SU-DHL-6 (cell line): ENCODE measurements around the gene CNTN4.

Source experiments
- H2AFZ ChIP-seq: fragments of 200-600 bp; sonication (generic); 2 replicates; pipeline ENCODE4 v1.6.1; 2014; ENCODE audit warnings: low read depth, mild to moderate bottlenecking, moderate library complexity, mixed read lengths, antibody characterized with exemption, low read length; ENCODE audit not compliant: severe bottlenecking
- H3F3A ChIP-seq: fragments of 200-600 bp; shearing (Covaris generic); 2 replicates; pipeline ENCODE4 v1.6.0; 2016; ENCODE audit warnings: antibody characterized with exemption, mild to moderate bottlenecking; ENCODE audit not compliant: insufficient read depth
- H3K27ac ChIP-seq: fragments of 200-600 bp; sonication (generic); 2 replicates; pipeline ENCODE4 v1.5.1; 2016; ENCODE audit warnings: low read depth, mild to moderate bottlenecking, low read length, moderate library complexity, mixed read lengths
- H3K27me3 ChIP-seq: fragments of 200-600 bp; sonication (generic), shearing (Covaris generic); 2 replicates; pipeline ENCODE4 v1.6.0; 2014; ENCODE audit warnings: mild to moderate bottlenecking, low read length
- H3K36me3 ChIP-seq: fragments of 200-600 bp; sonication (generic); 2 replicates; pipeline ENCODE4 v1.6.1; 2014; ENCODE audit warnings: mild to moderate bottlenecking, low read length, mixed read lengths
- H3K4me2 ChIP-seq: fragments of 300-600, 200-600 bp; shearing (Covaris generic), sonication (generic); 2 replicates; pipeline ENCODE4 v1.6.0; 2014; ENCODE audit warnings: low read length, low read depth, mild to moderate bottlenecking; ENCODE audit not compliant: poor library complexity, severe bottlenecking
- H3K4me3 ChIP-seq: fragments of 200-600 bp; sonication (generic); 2 replicates; pipeline ENCODE4 v1.5.1; 2014; ENCODE audit warnings: antibody characterized with exemption, low read length, mild to moderate bottlenecking, mixed read lengths; ENCODE audit not compliant: insufficient read depth, poor library complexity, severe bottlenecking
- H3K79me2 ChIP-seq: fragments of 200-600 bp; sonication (generic); 2 replicates; pipeline ENCODE4 v1.6.1; 2014; ENCODE audit warnings: mild to moderate bottlenecking, low read length, moderate library complexity; ENCODE audit not compliant: insufficient read depth
- H3K9ac ChIP-seq: fragments of 200-600 bp; sonication (generic); 2 replicates; pipeline ENCODE4 v1.7.0; 2014; ENCODE audit warnings: mild to moderate bottlenecking, low read length
- H3K9me2 ChIP-seq: fragments of 200-600 bp; sonication (generic); replicated peaks from 2 replicates; pipeline ENCODE4 v1.6.1; 2014; ENCODE audit warnings: low read length; ENCODE audit not compliant: insufficient read depth
- H3K9me3 ChIP-seq: fragments of 200-600 bp; sonication (generic); 2 replicates; pipeline ENCODE4 v1.6.1; 2014; ENCODE audit warnings: low read length, mixed read lengths; ENCODE audit not compliant: insufficient read depth
- H4K20me1 ChIP-seq: fragments of 200-600 bp; sonication (generic); 2 replicates; pipeline ENCODE4 v1.6.1; 2014; ENCODE audit warnings: low read depth, mild to moderate bottlenecking, antibody characterized with exemption, low read length, moderate library complexity, mixed read lengths
- CTCF ChIP-seq: fragments of 200-600 bp; sonication (generic); IDR thresholded peaks from one replicate; pipeline ENCODE4 v1.5.1; 2017; ENCODE audit warnings: antibody characterized with exemption, mild to moderate bottlenecking, low read length, moderate library complexity; ENCODE audit not compliant: insufficient read depth, poor library complexity, severe bottlenecking
- EZH2phosphoT487 ChIP-seq: fragments of 200-600 bp; sonication (generic), shearing (Covaris generic); conservative IDR thresholded peaks from 2 replicates; pipeline ENCODE4 v1.6.1; 2018; ENCODE audit warnings: mild to moderate bottlenecking, antibody characterized with exemption, low read length, moderate library complexity, mixed read lengths

The CNTN4 gene

GRCh38 chr3:2661078-2661477 is 562.4 kb downstream of the CNTN4 start:
- H3K4me3 ChIP-seq: no peak overlapping the region
- H3K79me2 ChIP-seq: no peaks in the 10 kb centered on the region
- no peaks in the 10 kb centered on the region for H3K9me3 ChIP-seq
- H3K27me3 ChIP-seq: 0 out of 2 replicates have a peak, but pooled peaks cover 3% of the 10 kb centered on the region
- H3K9me2 ChIP-seq: no peaks in the 10 kb centered on the region
- H3K27ac ChIP-seq: no peak overlapping the region
- TF ChIP-seq EZH2phosphoT487 (no peak), CTCF (no peak)
- no peaks in the 10 kb centered on the region for H3F3A ChIP-seq
- H3K4me2 ChIP-seq: no peak overlapping the region
- H3K9ac ChIP-seq: no peak overlapping the region
- no peak overlapping the region for H2AFZ ChIP-seq
- H4K20me1 ChIP-seq: no peaks in the 10 kb centered on the region
- H3K36me3 ChIP-seq: no peaks in the 10 kb centered on the region

GRCh38 chr3:2677501-2677900 is 578.8 kb downstream of the CNTN4 start:
- Histone ChIP-seq H3K9ac (no peak overlapping the region), H3F3A (no peaks in the 10 kb centered on the region), H3K9me2 (no peaks in the 10 kb centered on the region), H3K27ac (no peak overlapping the region), H3K27me3 (no peaks in the 10 kb centered on the region), H3K4me2 (no peak overlapping the region), H2AFZ (no peak overlapping the region), H4K20me1 (no peaks in the 10 kb centered on the region), H3K36me3 (no peaks in the 10 kb centered on the region), H3K9me3 (no peaks in the 10 kb centered on the region), H3K79me2 (no peaks in the 10 kb centered on the region), H3K4me3 (no peak overlapping the region)
- TF ChIP-seq CTCF: no peak
- no peak for TF ChIP-seq EZH2phosphoT487

DNA sequence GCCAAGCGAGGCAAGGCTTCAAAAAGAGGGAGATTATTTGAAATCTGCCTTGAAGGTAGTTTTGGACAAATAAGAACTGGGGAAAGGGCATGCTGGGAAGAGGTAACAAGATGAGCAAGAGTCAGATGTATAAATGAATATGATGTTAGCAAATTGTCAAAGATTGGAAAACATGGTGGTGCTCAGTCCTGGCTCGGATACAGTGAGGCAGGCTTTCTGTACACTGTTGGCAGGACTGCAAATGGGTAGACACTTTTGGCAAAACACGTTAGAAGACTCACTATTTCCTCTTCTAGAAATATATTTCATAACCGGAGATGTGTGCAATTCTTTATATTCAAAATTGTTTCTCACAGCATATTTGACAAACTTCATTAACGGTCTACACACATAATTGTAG is 581.6 kb downstream of the CNTN4 start:
- no peak overlapping the region for H3K4me3 ChIP-seq
- H2AFZ ChIP-seq: no peak overlapping the region

More for the DNA sequence above, 581.6 kb downstream of the CNTN4 start:
- H3K27ac ChIP-seq: no peak overlapping the region
- TF ChIP-seq EZH2phosphoT487 (no peak), CTCF (no peak)
- no peak overlapping the region for H3K4me2 ChIP-seq
- H3K36me3 ChIP-seq: no peaks in the 10 kb centered on the region
- no peaks in the 10 kb centered on the region for H3K9me2 ChIP-seq
- H4K20me1 ChIP-seq: no peaks in the 10 kb centered on the region
- H3K27me3 ChIP-seq: no peaks in the 10 kb centered on the region
- no peaks in the 10 kb centered on the region for H3F3A ChIP-seq
- no peaks in the 10 kb centered on the region for H3K79me2 ChIP-seq
- no peak overlapping the region for H3K9ac ChIP-seq
- H3K9me3 ChIP-seq: no peaks in the 10 kb centered on the region
